ENCODE measurements around the gene CLOCK.

The CLOCK gene

DNA sequence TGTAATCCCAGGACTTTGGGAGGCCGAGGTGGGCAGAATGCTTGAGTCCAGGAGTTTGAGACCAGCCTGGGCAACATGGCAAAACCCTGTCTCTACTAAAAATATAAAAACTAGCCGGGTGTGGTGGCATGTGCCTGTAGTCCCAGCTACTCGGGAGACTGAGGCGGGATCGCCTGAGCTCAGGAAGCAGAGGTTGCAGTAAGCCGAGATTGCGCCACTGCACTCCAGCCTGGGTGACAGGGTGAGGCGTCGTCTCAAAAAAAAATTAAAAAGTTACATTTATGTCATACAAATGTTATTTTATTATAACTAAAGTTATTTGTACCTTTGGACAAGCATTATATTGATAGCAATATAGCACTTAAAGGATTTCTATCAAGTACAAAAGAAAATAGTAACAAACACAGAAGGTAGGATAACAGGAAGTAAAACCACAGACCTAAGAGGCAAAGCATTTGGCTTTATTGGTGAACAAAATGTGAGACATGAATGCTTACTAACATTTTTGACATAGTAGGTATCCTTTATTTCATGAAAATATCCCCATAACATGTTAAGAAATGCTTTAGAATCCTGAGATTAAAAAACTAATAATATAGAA, 99.5 kb downstream of the CLOCK start:
- Histone ChIP-seq H3K36me3 (ENCODE audit: insufficient read depth, low read length) (peaks cover 57% of the 10 kb centered on the region), H3K4me1 (ENCODE audit: insufficient read depth, low read length) (no peaks in the 10 kb centered on the region), H3K4me3 (ENCODE audit: low read length) (no peak overlapping the region), H2AFZ (ENCODE audit: low read depth, low read length) (no peak overlapping the region), H3K9me3 (ENCODE audit: low read length) (no peaks in the 10 kb centered on the region), H3K27me3 (ENCODE audit: insufficient read depth, low read length) (no peaks in the 10 kb centered on the region)

GRCh38 chr4:55446578-55446922, 100.2 kb downstream of the CLOCK start:
- Histone ChIP-seq H3K36me3 (ENCODE audit: insufficient read depth, low read length) (peaks cover 52% of the 10 kb centered on the region), H3K4me1 (ENCODE audit: insufficient read depth, low read length) (no peaks in the 10 kb centered on the region), H3K27me3 (ENCODE audit: insufficient read depth, low read length) (no peaks in the 10 kb centered on the region), H3K4me3 (ENCODE audit: low read length) (no peak overlapping the region), H2AFZ (ENCODE audit: low read depth, low read length) (no peak overlapping the region), H3K9me3 (ENCODE audit: low read length) (no peaks in the 10 kb centered on the region)

- Histone ChIP-seq H3K4me3 (ENCODE audit: low read length) (no peak overlapping the region), H2AFZ (ENCODE audit: low read depth, low read length) (no peak overlapping the region), H3K9me3 (ENCODE audit: low read length) (no peaks in the 10 kb centered on the region), H3K36me3 (ENCODE audit: insufficient read depth, low read length) (peaks cover 54% of the 10 kb centered on the region), H3K4me1 (ENCODE audit: insufficient read depth, low read length) (no peaks in the 10 kb centered on the region), H3K27me3 (ENCODE audit: insufficient read depth, low read length) (no peaks in the 10 kb centered on the region)
Measured at GRCh38 chr4:55445921-55446577, 100.7 kb downstream of the CLOCK start.

GRCh38 chr4:55444827-55445226, 101.9 kb downstream of the CLOCK start:
- Histone ChIP-seq H3K9me3 (ENCODE audit: low read length) (no peaks in the 10 kb centered on the region), H3K36me3 (ENCODE audit: insufficient read depth, low read length) (peaks cover 54% of the 10 kb centered on the region), H2AFZ (ENCODE audit: low read depth, low read length) (no peak overlapping the region), H3K4me3 (ENCODE audit: low read length) (no peak overlapping the region), H3K4me1 (ENCODE audit: insufficient read depth, low read length) (no peaks in the 10 kb centered on the region), H3K27me3 (ENCODE audit: insufficient read depth, low read length) (no peaks in the 10 kb centered on the region)

DNA sequence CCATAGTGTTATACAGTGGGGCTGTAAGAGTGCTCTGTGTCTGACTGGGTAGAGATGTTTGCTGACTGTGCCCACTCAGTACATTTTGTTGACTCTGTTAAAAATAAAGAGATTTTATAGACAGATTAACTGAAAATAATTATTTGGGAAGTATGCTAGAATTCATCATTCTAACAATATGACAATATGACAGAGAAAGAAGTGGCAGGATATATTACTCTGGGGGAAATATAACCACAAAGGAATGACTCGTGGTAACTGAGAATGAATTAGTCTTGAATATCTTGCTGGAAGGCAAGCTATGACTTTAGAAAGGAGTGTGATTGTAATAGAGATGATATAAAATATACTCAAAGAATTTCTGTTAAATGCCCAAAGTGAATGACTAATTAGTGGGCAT, 104.2 kb downstream of the CLOCK start:
- Histone ChIP-seq H3K4me1 (ENCODE audit: insufficient read depth, low read length) (no peaks in the 10 kb centered on the region), H2AFZ (ENCODE audit: low read depth, low read length) (no peak overlapping the region), H3K36me3 (ENCODE audit: insufficient read depth, low read length) (peaks cover 36% of the 10 kb centered on the region), H3K27me3 (ENCODE audit: insufficient read depth, low read length) (no peaks in the 10 kb centered on the region), H3K4me3 (ENCODE audit: low read length) (no peak overlapping the region), H3K9me3 (ENCODE audit: low read length) (no peaks in the 10 kb centered on the region)

DNA sequence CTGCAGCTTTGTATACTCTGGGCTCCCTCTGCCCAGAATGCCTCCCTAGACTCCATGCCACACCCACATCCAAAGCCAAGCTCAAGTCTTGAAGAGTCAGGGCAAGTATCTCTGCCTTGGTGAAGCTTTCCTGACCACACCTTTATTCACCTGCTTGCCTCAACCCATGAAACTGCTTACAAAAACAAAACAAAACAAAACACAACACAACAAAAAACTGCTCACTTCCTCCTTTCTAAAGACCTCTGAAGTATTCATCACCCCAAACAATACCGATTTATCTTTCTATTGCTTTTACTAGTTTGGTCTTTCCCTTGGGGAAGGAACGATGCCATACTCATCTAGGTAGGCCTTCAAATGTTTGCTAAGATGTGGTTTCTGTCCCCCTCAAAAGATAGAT, 105.9 kb downstream of the CLOCK start:
- H3K4me3 ChIP-seq (ENCODE audit: low read length) = no peak overlapping the region
- peaks cover 41% of the 10 kb centered on the region for H3K36me3 ChIP-seq (ENCODE audit: insufficient read depth, low read length)
- no peaks in the 10 kb centered on the region for H3K27me3 ChIP-seq (ENCODE audit: insufficient read depth, low read length)
- H2AFZ ChIP-seq (ENCODE audit: low read depth, low read length) = no peak overlapping the region
- H3K9me3 ChIP-seq (ENCODE audit: low read length) = no peaks in the 10 kb centered on the region
- H3K4me1 ChIP-seq (ENCODE audit: insufficient read depth, low read length) = no peaks in the 10 kb centered on the region

GRCh38 chr4:55439023-55439422, 107.7 kb downstream of the CLOCK start:
- H3K36me3 ChIP-seq (ENCODE audit: insufficient read depth, low read length) = peaks cover 52% of the 10 kb centered on the region
- H3K4me3 ChIP-seq (ENCODE audit: low read length) = no peak overlapping the region
- H3K9me3 ChIP-seq (ENCODE audit: low read length) = no peaks in the 10 kb centered on the region
- no peaks in the 10 kb centered on the region for H3K27me3 ChIP-seq (ENCODE audit: insufficient read depth, low read length)
- H3K4me1 ChIP-seq (ENCODE audit: insufficient read depth, low read length) = no peaks in the 10 kb centered on the region
- no peak overlapping the region for H2AFZ ChIP-seq (ENCODE audit: low read depth, low read length)

- Histone ChIP-seq H2AFZ (ENCODE audit: low read depth, low read length) (no peak overlapping the region), H3K36me3 (ENCODE audit: insufficient read depth, low read length) (peaks cover 51% of the 10 kb centered on the region), H3K4me3 (ENCODE audit: low read length) (no peak overlapping the region), H3K9me3 (ENCODE audit: low read length) (no peaks in the 10 kb centered on the region), H3K27me3 (ENCODE audit: insufficient read depth, low read length) (no peaks in the 10 kb centered on the region), H3K4me1 (ENCODE audit: insufficient read depth, low read length) (no peaks in the 10 kb centered on the region)
Measured at GRCh38 chr4:55438314-55438713, 108.4 kb downstream of the CLOCK start.

GRCh38 chr4:55437823-55438222, 108.9 kb downstream of the CLOCK start:
- H3K4me3 ChIP-seq (ENCODE audit: low read length) = no peak overlapping the region
- no peaks in the 10 kb centered on the region for H3K27me3 ChIP-seq (ENCODE audit: insufficient read depth, low read length)
- H2AFZ ChIP-seq (ENCODE audit: low read depth, low read length) = no peak overlapping the region
- no peaks in the 10 kb centered on the region for H3K9me3 ChIP-seq (ENCODE audit: low read length)
- H3K36me3 ChIP-seq (ENCODE audit: insufficient read depth, low read length) = peaks cover 53% of the 10 kb centered on the region
- H3K4me1 ChIP-seq (ENCODE audit: insufficient read depth, low read length) = no peaks in the 10 kb centered on the region

DNA sequence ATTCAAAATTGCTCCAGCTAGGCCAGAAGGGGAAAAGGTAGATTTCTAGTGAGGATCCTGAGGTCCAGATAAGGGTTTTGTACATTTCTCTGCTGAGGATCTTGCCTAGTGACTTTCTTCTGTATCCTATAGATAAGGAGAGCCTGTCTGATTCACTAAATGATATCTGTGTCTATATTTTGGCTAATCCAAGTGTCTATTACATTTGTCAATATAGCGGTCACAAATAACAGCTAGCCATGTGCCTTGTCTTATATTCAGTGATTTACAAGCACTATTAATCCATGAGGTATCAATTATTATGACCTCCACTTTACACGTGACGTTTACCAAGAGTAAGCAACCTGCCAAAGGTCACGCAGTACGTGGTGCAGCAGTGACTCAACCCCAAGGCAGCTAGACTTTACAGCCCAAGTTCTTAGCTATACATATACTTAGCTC, 109.3 kb downstream of the CLOCK start:
- Histone ChIP-seq H3K4me3 (ENCODE audit: low read length) (no peak overlapping the region), H3K4me1 (ENCODE audit: insufficient read depth, low read length) (no peaks in the 10 kb centered on the region), H3K36me3 (ENCODE audit: insufficient read depth, low read length) (peaks cover 53% of the 10 kb centered on the region), H2AFZ (ENCODE audit: low read depth, low read length) (no peak overlapping the region), H3K27me3 (ENCODE audit: insufficient read depth, low read length) (no peaks in the 10 kb centered on the region), H3K9me3 (ENCODE audit: low read length) (no peaks in the 10 kb centered on the region)

GRCh38 chr4:55435141-55435841, 111.4 kb downstream of the CLOCK start:
- no peaks in the 10 kb centered on the region for H3K4me1 ChIP-seq (ENCODE audit: insufficient read depth, low read length)
- no peaks in the 10 kb centered on the region for H3K27me3 ChIP-seq (ENCODE audit: insufficient read depth, low read length)
- no peaks in the 10 kb centered on the region for H3K9me3 ChIP-seq (ENCODE audit: low read length)
- no peak overlapping the region for H2AFZ ChIP-seq (ENCODE audit: low read depth, low read length)
- H3K36me3 ChIP-seq (ENCODE audit: insufficient read depth, low read length) = peaks cover 58% of the 10 kb centered on the region
- no peak overlapping the region for H3K4me3 ChIP-seq (ENCODE audit: low read length)

- no peaks in the 10 kb centered on the region for H3K4me1 ChIP-seq (ENCODE audit: insufficient read depth, low read length)
- H2AFZ ChIP-seq (ENCODE audit: low read depth, low read length) = no peak overlapping the region
- H3K36me3 ChIP-seq (ENCODE audit: insufficient read depth, low read length) = peaks cover 88% of the 10 kb centered on the region
- no peaks in the 10 kb centered on the region for H3K27me3 ChIP-seq (ENCODE audit: insufficient read depth, low read length)
- no peak overlapping the region for H3K4me3 ChIP-seq (ENCODE audit: low read length)
- no peaks in the 10 kb centered on the region for H3K9me3 ChIP-seq (ENCODE audit: low read length)
Measured at GRCh38 chr4:55431710-55432336, 114.9 kb downstream of the CLOCK start.

GRCh38 chr4:55424791-55425190, 121.9 kb downstream of the CLOCK start:
- Histone ChIP-seq H3K36me3 (ENCODE audit: insufficient read depth, low read length) (peaks cover 91% of the 10 kb centered on the region), H2AFZ (ENCODE audit: low read depth, low read length) (no peak overlapping the region), H3K27me3 (ENCODE audit: insufficient read depth, low read length) (no peaks in the 10 kb centered on the region), H3K4me3 (ENCODE audit: low read length) (no peak overlapping the region), H3K9me3 (ENCODE audit: low read length) (no peaks in the 10 kb centered on the region), H3K4me1 (ENCODE audit: insufficient read depth, low read length) (no peaks in the 10 kb centered on the region)
